Measurements from ENCODE around the gene COBLL1. TPM values are rescaled to one million over a fixed set of nuclear protein-coding genes. Genes with fewer than 3 reads are reported as not detected.

Gene COBLL1
- total RNA-seq, 1 donor from 2014 or later, result 222 TPM

- H3K4me3 Mint-ChIP-seq, result no peak overlapping the region
- no peaks in the 10 kb centered on the region for H3K4me1 Mint-ChIP-seq
Observed at GRCh38 chr2:164859251-164859818, 17.7 kb upstream of the COBLL1 start.

GRCh38 chr2:164852086-164852485, 10.5 kb upstream of the COBLL1 start:
- Mint-ChIP-seq H3K27me3 (no peaks in the 10 kb centered on the region), H3K9me3 (no peaks in the 10 kb centered on the region), H3K4me1 (peaks cover 17% of the 10 kb centered on the region), H3K4me3 (no peak overlapping the region), H3K27ac (no peak overlapping the region), H3K36me3 (ENCODE audit: low read depth) (no peaks in the 10 kb centered on the region)
- CTCF ChIA-PET, result interaction anchor here (1.2 kb wide), 1 partner anchor 114 kb away, joined by 3 read pairs; no protein-coding TSS in a partner anchor
- intact Hi-C loops (cut with micrococcal nuclease), result no loop called here
- POLR2A ChIA-PET, result interaction anchor here (0.9 kb wide), 1 partner anchor 10 kb away, joined by 3 read pairs; no protein-coding TSS in a partner anchor
- no peak for DNase-seq
- TF ChIP-seq CTCF (IDR thresholded peaks at IDR 0.05), result no peak
- ATAC-seq (ENCODE audit: low read depth), result no peak

More at GRCh38 chr2:164859251-164859818, 17.7 kb upstream of the COBLL1 start:
- POLR2A ChIA-PET, result interaction anchor here (0.6 to 1.1 kb wide), 2 partner anchors 17 to 83 kb away, joined by 4 to 8 read pairs; partner anchors contain the start of gene COBLL1
- CTCF ChIA-PET, result interaction anchor here (0.8 to 1.0 kb wide), 2 partner anchors 17 to 18 kb away, joined by 3 read pairs; partner anchors contain the start of gene COBLL1
- no peaks in the 10 kb centered on the region for H3K36me3 Mint-ChIP-seq (ENCODE audit: low read depth)
- no peak overlapping the region for H3K27ac Mint-ChIP-seq
- TF ChIP-seq CTCF (IDR thresholded peaks at IDR 0.05), result no peak
- DNase-seq (no peak), ATAC-seq (ENCODE audit: low read depth) (no peak)
- H3K27me3 Mint-ChIP-seq, result no peaks in the 10 kb centered on the region
- intact Hi-C loops (cut with micrococcal nuclease), result no loop called here
- no peaks in the 10 kb centered on the region for H3K9me3 Mint-ChIP-seq

- Mint-ChIP-seq H3K4me3 (peak overlapping the region; percentile 42), H3K9me3 (no peaks in the 10 kb centered on the region), H3K27me3 (no peaks in the 10 kb centered on the region), H3K27ac (peak overlapping the region; percentile 26), H3K36me3 (ENCODE audit: low read depth) (no peaks in the 10 kb centered on the region), H3K4me1 (peaks cover 17% of the 10 kb centered on the region)
- ChIA-PET POLR2A (interaction anchor here (0.6 to 1.5 kb wide), 3 partner anchors 11 to 87 kb away, joined by 3 to 5 read pairs (median 3); no protein-coding TSS in a partner anchor), CTCF (interaction anchor here (0.9 to 1.2 kb wide), 4 partner anchors 11 to 112 kb away, joined by 3 to 5 read pairs (median 4); no protein-coding TSS in a partner anchor)
- intact Hi-C loops (cut with micrococcal nuclease), result loop anchor here (1.0 kb wide), 1 partner anchor 8 kb away; no protein-coding TSS in a partner anchor
- DNase-seq (no peak), ATAC-seq (ENCODE audit: low read depth) (peak; percentile 67)
- TF ChIP-seq CTCF (IDR thresholded peaks at IDR 0.05), result no peak
Observed at GRCh38 chr2:164850235-164850634, 8.6 kb upstream of the COBLL1 start.

GRCh38 chr2:164849506-164849905, 7.9 kb upstream of the COBLL1 start:
- ChIA-PET CTCF (interaction anchor here (1.1 to 1.2 kb wide), 2 partner anchors 61 to 112 kb away, joined by 3 to 5 read pairs; no protein-coding TSS in a partner anchor), POLR2A (interaction anchor here (1.5 kb wide), 1 partner anchor 61 kb away, joined by 3 read pairs; no protein-coding TSS in a partner anchor)
- Mint-ChIP-seq H3K27me3 (no peaks in the 10 kb centered on the region), H3K4me1 (peaks cover 17% of the 10 kb centered on the region), H3K4me3 (no peak overlapping the region), H3K9me3 (no peaks in the 10 kb centered on the region), H3K36me3 (ENCODE audit: low read depth) (no peaks in the 10 kb centered on the region), H3K27ac (no peak overlapping the region)
- TF ChIP-seq CTCF (IDR thresholded peaks at IDR 0.05), result no peak
- DNase-seq, result no peak
- no peak for ATAC-seq (ENCODE audit: low read depth)
- intact Hi-C loops (cut with micrococcal nuclease), result loop anchor here (1.0 kb wide), 1 partner anchor 8 kb away; the partner anchor contains the start of gene COBLL1
